ENCODE results near the gene LTBP2. TPM values are rescaled to one million over a fixed set of nuclear protein-coding genes. Genes with fewer than 3 reads are reported as not detected.
A peak's percentile ranks its signal among the peaks of the same experiment; 100 is the strongest.

Gene LTBP2
- total and polyA plus RNA-seq, 2 of the 8 experiments (the other 6 are each of a cell fraction or from before 2014, with no cell fraction given), result 0.48 to 0.89 TPM

DNA sequence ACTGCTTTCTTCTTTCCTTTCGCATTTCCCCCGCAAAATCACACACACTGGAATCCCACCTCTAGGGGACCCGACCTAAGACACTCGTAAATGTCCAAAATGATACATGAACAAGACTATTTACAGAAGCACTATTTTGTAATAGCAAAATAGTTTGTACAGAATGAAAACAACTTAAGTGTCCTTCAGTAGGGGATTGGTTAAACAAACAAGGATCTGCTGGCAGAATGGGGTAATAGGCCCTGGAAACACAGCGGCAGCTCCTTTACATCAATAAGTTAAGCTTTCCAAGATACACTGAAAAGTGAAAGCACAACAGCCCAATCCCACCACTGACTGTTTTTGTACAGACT lies 48.8 kb downstream of the LTBP2 start:
- Histone ChIP-seq H4K8ac (ENCODE audit: extremely low read depth, insufficient read depth, low read length) (no peak overlapping the region), H2AFZ (ENCODE audit: low read length) (peak overlapping the region; percentile 99), H3K4me3 (ENCODE audit: extremely low read depth in 1 of 4, insufficient read depth in 2 of 4, low read depth in 3 of 4, low read length in 4 of 4) (no peak overlapping the region), H3K18ac (ENCODE audit: extremely low read depth, low read length) (no peak overlapping the region), H3K14ac (ENCODE audit: insufficient read length) (no peak overlapping the region), H3K4me1 (replicated peaks in 1 of 4; ENCODE audit: control insufficient read depth in 3 of 4, insufficient read depth in 4 of 4, low read length in 3 of 4) (peaks cover 0 to 5% (median 1%) of the 10 kb centered on the region in 4 experiments; a peak in 4 of 7 replicates), H2BK120ac (replicated peaks; ENCODE audit: low read depth, low read length) (no peak overlapping the region), H3K79me2 (ENCODE audit: control insufficient read depth in 1 of 2, insufficient read depth in 2 of 2, low read length in 2 of 2) (no peaks in the 10 kb centered on the region), H2BK15ac (ENCODE audit: low read length) (no peak overlapping the region), H4K91ac (replicated peaks; ENCODE audit: insufficient read length, low read length) (no peak overlapping the region), H2AK5ac (ENCODE audit: low read depth, low read length) (no peak overlapping the region), H3K27ac (ENCODE audit: low read depth, low read length) (no peak overlapping the region), H3K23ac (ENCODE audit: insufficient read length) (no peak overlapping the region), H3K23me2 (ENCODE audit: low read depth, low read length) (no peaks in the 10 kb centered on the region; the same call in 1 of the 2 replicates), H2BK20ac (ENCODE audit: low read length) (no peak overlapping the region), H3K9ac (replicated peaks in 1 of 4; ENCODE audit: extremely low read depth in 1 of 4, low read depth in 3 of 4, low read length in 3 of 4) (no peak overlapping the region), H3K4me2 (ENCODE audit: insufficient read depth in 1 of 2, low read depth in 2 of 2, low read length in 2 of 2) (no peak overlapping the region), H4K20me1 (replicated peaks in 1 of 2; ENCODE audit: control insufficient read depth in 1 of 2, insufficient read depth in 2 of 2, low read length in 2 of 2) (no peaks in the 10 kb centered on the region), H3K56ac (replicated peaks; ENCODE audit: insufficient read length, low read depth, low read length) (no peak overlapping the region), H3K4ac (replicated peaks; ENCODE audit: insufficient read length, low read depth, low read length) (no peak overlapping the region), H3K36me3 (ENCODE audit: control insufficient read depth in 2 of 4, insufficient read depth in 4 of 4, low read length in 3 of 4) (no peaks in the 10 kb centered on the region), H3K79me1 (ENCODE audit: low read depth, low read length) (no peaks in the 10 kb centered on the region), H4K5ac (ENCODE audit: insufficient read length, low read depth, low read length) (no peak overlapping the region), H3K9me3 (ENCODE audit: insufficient read depth in 2 of 2, low read depth in 1 of 2, low read length in 1 of 2) (no peaks in the 10 kb centered on the region), H2BK12ac (ENCODE audit: low read depth, low read length) (no peak overlapping the region), H2BK5ac (ENCODE audit: low read depth, low read length) (no peak overlapping the region), H3K27me3 (replicated peaks in 1 of 4; ENCODE audit: control insufficient read depth in 3 of 4, extremely low read depth in 1 of 4, insufficient read depth in 3 of 4, low read length in 3 of 4) (no peaks in the 10 kb centered on the region)
- WGBS, 2 experiments (ENCODE audit: extremely low coverage in 1 of 2, insufficient coverage in 1 of 2, insufficient read length in 1 of 2, insufficient replicate concordance in 2 of 2, low coverage in 1 of 2, low lambda C conversion rate in 2 of 2, missing lambda C conversion rate in 1 of 2), result 88% methylated on average over 5 of the region's 5 CpGs; no CpG with 5 or more reads in 1 of the 2 experiments
- DNase-seq (ENCODE audit: low read depth in 1 of 2, low spot score in 2 of 2), result no peak
- TF ChIP-seq RNF2 (IDR thresholded peaks at IDR 0.05; ENCODE audit: borderline replicate concordance, low read depth, low read length, missing control alignments, poor library complexity, severe bottlenecking), result no peak
- TF ChIP-seq SIX5 (IDR thresholded peaks at IDR 0.05; ENCODE audit: low read depth, low read length), result no peak
- ChIA-PET POLR2A (ENCODE audit: partially characterized antibody) (interaction anchor here (1.0 kb wide), 1 partner anchor 13 kb away, joined by 3 read pairs; no protein-coding TSS in a partner anchor), CTCF (ENCODE audit: partially characterized antibody) (interaction anchor here (0.6 to 6.0 kb wide), 8 partner anchors 11 to 241 kb away, joined by 3 to 39 read pairs (median 4); partner anchors contain the start of gene LTBP2)
- no peak for FAIRE-seq

Measured in H1 (cell line).